OCI-LY7 (cell line): ENCODE measurements around the gene ESR2.

Experiments
- EZH2phosphoT487 ChIP-seq: fragments of 200-600 bp; sonication (generic); IDR thresholded peaks from 2 replicates; pipeline ENCODE4 v1.6.1; 2018; ENCODE audit warnings: low read depth, borderline replicate concordance, mild to moderate bottlenecking, mixed run types, antibody characterized with exemption, low read length, moderate library complexity, mixed read lengths
- TF ChIP-seq, protein P1 (sequence below): fragments of 200-600 bp; sonication (generic); conservative IDR thresholded peaks from 2 replicates; pipeline ENCODE4 v1.5.1; 2014; ENCODE audit warnings: mild to moderate bottlenecking, antibody characterized with exemption, low read length, moderate library complexity, mixed read lengths

DNA sequence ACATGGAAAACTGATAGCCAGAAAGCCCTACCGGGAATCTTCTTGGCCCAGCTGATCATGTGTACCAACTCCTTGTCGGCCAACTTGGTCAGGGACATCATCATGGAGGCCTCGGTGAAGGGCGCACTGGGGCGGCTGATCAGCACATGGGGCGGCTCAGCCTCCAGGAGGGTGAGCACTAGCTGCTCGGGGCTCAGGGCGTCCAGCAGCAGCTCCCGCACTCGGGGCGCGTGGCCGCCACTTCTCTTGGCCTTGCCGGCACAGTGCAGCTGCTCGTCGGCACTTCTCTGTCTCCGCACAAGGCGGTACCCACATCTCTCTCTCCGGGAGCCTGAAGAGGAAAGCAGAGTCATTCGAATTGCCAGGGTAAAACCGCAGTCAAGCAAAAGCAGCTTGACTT lies 33.8 kb downstream of the ESR2 start:
- TF ChIP-seq, protein P1, sequence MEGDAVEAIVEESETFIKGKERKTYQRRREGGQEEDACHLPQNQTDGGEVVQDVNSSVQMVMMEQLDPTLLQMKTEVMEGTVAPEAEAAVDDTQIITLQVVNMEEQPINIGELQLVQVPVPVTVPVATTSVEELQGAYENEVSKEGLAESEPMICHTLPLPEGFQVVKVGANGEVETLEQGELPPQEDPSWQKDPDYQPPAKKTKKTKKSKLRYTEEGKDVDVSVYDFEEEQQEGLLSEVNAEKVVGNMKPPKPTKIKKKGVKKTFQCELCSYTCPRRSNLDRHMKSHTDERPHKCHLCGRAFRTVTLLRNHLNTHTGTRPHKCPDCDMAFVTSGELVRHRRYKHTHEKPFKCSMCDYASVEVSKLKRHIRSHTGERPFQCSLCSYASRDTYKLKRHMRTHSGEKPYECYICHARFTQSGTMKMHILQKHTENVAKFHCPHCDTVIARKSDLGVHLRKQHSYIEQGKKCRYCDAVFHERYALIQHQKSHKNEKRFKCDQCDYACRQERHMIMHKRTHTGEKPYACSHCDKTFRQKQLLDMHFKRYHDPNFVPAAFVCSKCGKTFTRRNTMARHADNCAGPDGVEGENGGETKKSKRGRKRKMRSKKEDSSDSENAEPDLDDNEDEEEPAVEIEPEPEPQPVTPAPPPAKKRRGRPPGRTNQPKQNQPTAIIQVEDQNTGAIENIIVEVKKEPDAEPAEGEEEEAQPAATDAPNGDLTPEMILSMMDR: no peak
- no peak for TF ChIP-seq EZH2phosphoT487
